OCI-M2 (cell line): ENCODE results near the gene RAMP1.

Experiments
- DNase-seq: peaks from one replicate; lab custom pipeline; 2025; ENCODE audit not compliant: unreplicated experiment; lab: John Stamatoyannopoulos, UW

RAMP1 gene

GRCh38 chr2:237894396-237894979 lies 35.1 kb downstream of the RAMP1 start:
- DNase-seq: no peak

- DNase-seq: no peak
Observed at GRCh38 chr2:237894986-237895543, 35.6 kb downstream of the RAMP1 start.

GRCh38 chr2:237895544-237896506 lies 36.4 kb downstream of the RAMP1 start:
- no peak for DNase-seq

- no peak for DNase-seq
Observed at GRCh38 chr2:237896507-237896892, 37.1 kb downstream of the RAMP1 start.

GRCh38 chr2:237896956-237897355 lies 37.5 kb downstream of the RAMP1 start:
- DNase-seq: no peak

- no peak for DNase-seq
Observed at GRCh38 chr2:237898057-237898414, 38.6 kb downstream of the RAMP1 start.

- no peak for DNase-seq
Observed at GRCh38 chr2:237900891-237901831, 41.7 kb downstream of the RAMP1 start.

GRCh38 chr2:237901932-237902850 lies 42.8 kb downstream of the RAMP1 start:
- DNase-seq: no peak

GRCh38 chr2:237904831-237905599 lies 45.6 kb downstream of the RAMP1 start:
- peak; percentile 68 for DNase-seq

GRCh38 chr2:237907144-237907543 lies 47.7 kb downstream of the RAMP1 start:
- no peak for DNase-seq

GRCh38 chr2:237909075-237909695 lies 49.8 kb downstream of the RAMP1 start:
- DNase-seq: no peak

- no peak for DNase-seq
Observed at GRCh38 chr2:237909801-237910475, 50.5 kb downstream of the RAMP1 start.

- no peak for DNase-seq
Observed at GRCh38 chr2:237910576-237911362, 51.3 kb downstream of the RAMP1 start.

GRCh38 chr2:237911363-237912017 lies 52.1 kb downstream of the RAMP1 start:
- DNase-seq: no peak

- no peak for DNase-seq
Observed at GRCh38 chr2:237912271-237913192, 53.1 kb downstream of the RAMP1 start.
